ENCODE measurements around the gene SCT.

The SCT gene

GRCh38 chr11:611001-611996 lies 15.7 kb downstream of the SCT start:
- no peak for DNase-seq
- in situ Hi-C loops (cut with HindIII; ENCODE audit: low pct_ligation_motif_present, low sequenced_read_pairs): no loop called here

GRCh38 chr11:610146-610801 lies 16.7 kb downstream of the SCT start:
- in situ Hi-C loops (cut with HindIII; ENCODE audit: low pct_ligation_motif_present, low sequenced_read_pairs): no loop called here
- Histone ChIP-seq H3K27ac (no peak overlapping the region), H3K4me3 (ENCODE audit: low read depth, low read length) (no peak overlapping the region), H3K36me3 (replicated peaks) (peaks cover 85% of the 10 kb centered on the region), H3K27me3 (replicated peaks) (no peaks in the 10 kb centered on the region)
- no peak for DNase-seq
- no peak for TF ChIP-seq CTCF (IDR thresholded peaks at IDR 0.05; ENCODE audit: low read depth, low read length, missing control alignments)

More at GRCh38 chr11:611001-611996, 15.7 kb downstream of the SCT start:
- Histone ChIP-seq H3K27ac (no peak overlapping the region), H3K27me3 (replicated peaks) (no peaks in the 10 kb centered on the region), H3K4me3 (ENCODE audit: low read depth, low read length) (no peak overlapping the region), H3K36me3 (replicated peaks) (peaks cover 75% of the 10 kb centered on the region)
- no peak for TF ChIP-seq CTCF (IDR thresholded peaks at IDR 0.05; ENCODE audit: low read depth, low read length, missing control alignments)

- no peak for TF ChIP-seq CTCF (IDR thresholded peaks at IDR 0.05; ENCODE audit: low read depth, low read length, missing control alignments)
- no peak for DNase-seq
- Histone ChIP-seq H3K4me3 (ENCODE audit: low read depth, low read length) (no peak overlapping the region), H3K36me3 (replicated peaks) (peaks cover 86% of the 10 kb centered on the region), H3K27me3 (replicated peaks) (no peaks in the 10 kb centered on the region), H3K27ac (no peak overlapping the region)
- in situ Hi-C loops (cut with HindIII; ENCODE audit: low pct_ligation_motif_present, low sequenced_read_pairs): no loop called here
Observed at GRCh38 chr11:609341-609811, 17.6 kb downstream of the SCT start.

- in situ Hi-C loops (cut with HindIII; ENCODE audit: low pct_ligation_motif_present, low sequenced_read_pairs): no loop called here
- DNase-seq: no peak
Observed at GRCh38 chr11:608791-609251, 18.2 kb downstream of the SCT start.

More at GRCh38 chr11:608791-609251, 18.2 kb downstream of the SCT start:
- no peak for TF ChIP-seq CTCF (IDR thresholded peaks at IDR 0.05; ENCODE audit: low read depth, low read length, missing control alignments)
- Histone ChIP-seq H3K27ac (no peak overlapping the region), H3K4me3 (ENCODE audit: low read depth, low read length) (no peak overlapping the region), H3K36me3 (replicated peaks) (peaks cover 86% of the 10 kb centered on the region), H3K27me3 (replicated peaks) (no peaks in the 10 kb centered on the region)
